ENCODE data around the gene ZNF346.
"Not testable (repeated sequence)": the region's sequence is repeated elsewhere in the genome, so short reads cannot be mapped to it uniquely, and the experiment has no call there.

- not testable (repeated sequence) for TF ChIP-seq CTCF (conservative IDR thresholded peaks at IDR 0.05; ENCODE audit: low read depth, low read length); EZH2 (IDR thresholded peaks at IDR 0.05; ENCODE audit: borderline replicate concordance, low read depth, low read length, poor library complexity, severe bottlenecking)
Measured at GRCh38 chr5:176984176-176984575, 38.3 kb upstream of the ZNF346 start.

All from A673 (cell line).